Measurements from ENCODE around the gene CUL7.
A peak's percentile ranks its signal among the peaks of the same experiment; 100 is the strongest.

The CUL7 gene

DNA sequence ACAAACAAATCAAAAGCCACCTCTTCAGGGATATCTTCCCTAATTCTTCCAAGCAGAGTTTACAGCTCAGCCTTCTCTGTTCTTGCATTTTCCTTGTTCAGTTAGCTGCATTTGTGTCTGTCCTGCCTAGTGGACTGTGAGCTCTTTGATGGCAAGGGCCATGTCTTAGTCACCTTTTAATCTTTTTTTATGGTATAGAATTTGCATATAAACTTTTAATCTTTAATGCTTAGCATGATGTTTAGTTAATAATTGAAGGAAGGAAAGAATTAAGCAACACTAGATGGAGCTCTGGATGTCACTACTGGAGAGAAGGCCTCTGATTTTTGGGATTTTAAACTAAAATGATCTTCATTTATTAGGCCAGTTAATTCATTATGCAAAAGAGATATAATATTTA, 57.1 kb downstream of the CUL7 start:
- Mint-ChIP-seq H3K4me3 (no peak overlapping the region), H3K9me3 (no peaks in the 10 kb centered on the region), H3K36me3 (ENCODE audit: low read depth) (peaks cover 21% of the 10 kb centered on the region), H3K4me1 (peaks cover 6% of the 10 kb centered on the region), H3K27me3 (ENCODE audit: low read depth) (no peaks in the 10 kb centered on the region), H3K27ac (peak overlapping the region; percentile 88 to 93 (median 92))
- no peak for TF ChIP-seq CTCF (IDR thresholded peaks at IDR 0.05; ENCODE audit: unreplicated experiment in 3 of 3)

DNA sequence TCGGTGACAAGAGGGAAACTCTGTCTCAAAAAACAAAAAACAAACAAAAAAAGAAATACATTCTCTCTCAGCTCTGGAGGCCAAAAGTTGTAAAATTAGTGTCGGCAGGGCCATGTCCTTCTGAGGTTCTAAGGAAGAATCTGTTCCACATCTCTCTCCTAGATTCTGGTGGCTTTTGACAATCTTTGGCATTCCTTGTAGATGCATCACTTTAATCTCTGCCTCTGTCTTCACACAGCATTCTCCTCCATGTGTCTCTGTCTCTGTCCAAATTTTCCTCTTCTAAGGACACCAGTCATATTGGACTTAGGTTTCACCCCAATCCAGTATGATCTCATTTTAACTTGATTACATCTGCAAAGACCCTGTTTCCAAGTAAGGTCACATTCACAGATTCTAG, 60.2 kb downstream of the CUL7 start:
- TF ChIP-seq CTCF (IDR thresholded peaks at IDR 0.05; ENCODE audit: unreplicated experiment in 3 of 3) = no peak
- Mint-ChIP-seq H3K4me3 (no peak overlapping the region), H3K27me3 (ENCODE audit: low read depth) (no peaks in the 10 kb centered on the region), H3K9me3 (no peaks in the 10 kb centered on the region), H3K4me1 (peaks cover 3% of the 10 kb centered on the region), H3K27ac (no peak overlapping the region), H3K36me3 (ENCODE audit: low read depth) (peaks cover 30% of the 10 kb centered on the region)

GRCh38 chr6:42989923-42990322, 63.7 kb downstream of the CUL7 start:
- Mint-ChIP-seq H3K4me1 (peaks cover 37% of the 10 kb centered on the region), H3K27me3 (ENCODE audit: low read depth) (no peaks in the 10 kb centered on the region)
- TF ChIP-seq CTCF (IDR thresholded peaks at IDR 0.05; ENCODE audit: unreplicated experiment in 3 of 3) = no peak

GRCh38 chr6:42988486-42989020, 65.1 kb downstream of the CUL7 start:
- Mint-ChIP-seq H3K4me1 (peaks cover 46% of the 10 kb centered on the region), H3K36me3 (ENCODE audit: low read depth) (peaks cover 27% of the 10 kb centered on the region), H3K9me3 (no peaks in the 10 kb centered on the region), H3K27ac (peak overlapping the region in 2 of 3 experiments; percentile 57 to 86), H3K4me3 (peak overlapping the region; percentile 27 to 78 (median 71)), H3K27me3 (ENCODE audit: low read depth) (no peaks in the 10 kb centered on the region)
- TF ChIP-seq CTCF (IDR thresholded peaks at IDR 0.05; ENCODE audit: unreplicated experiment in 3 of 3) = no peak

More at GRCh38 chr6:42989923-42990322, 63.7 kb downstream of the CUL7 start:
- no peak overlapping the region for H3K4me3 Mint-ChIP-seq
- H3K9me3 Mint-ChIP-seq = no peaks in the 10 kb centered on the region
- H3K36me3 Mint-ChIP-seq (ENCODE audit: low read depth) = peaks cover 29% of the 10 kb centered on the region
- H3K27ac Mint-ChIP-seq = no peak overlapping the region
